DMS153 treated with DMSO at 0.1 percent for 48 hours (cell line): ENCODE data around the gene WDR82.

Experiments used
- DNase-seq: peaks from one replicate; lab custom pipeline; 2025; ENCODE audit not compliant: unreplicated experiment; lab: John Stamatoyannopoulos, UW

The WDR82 gene

DNA sequence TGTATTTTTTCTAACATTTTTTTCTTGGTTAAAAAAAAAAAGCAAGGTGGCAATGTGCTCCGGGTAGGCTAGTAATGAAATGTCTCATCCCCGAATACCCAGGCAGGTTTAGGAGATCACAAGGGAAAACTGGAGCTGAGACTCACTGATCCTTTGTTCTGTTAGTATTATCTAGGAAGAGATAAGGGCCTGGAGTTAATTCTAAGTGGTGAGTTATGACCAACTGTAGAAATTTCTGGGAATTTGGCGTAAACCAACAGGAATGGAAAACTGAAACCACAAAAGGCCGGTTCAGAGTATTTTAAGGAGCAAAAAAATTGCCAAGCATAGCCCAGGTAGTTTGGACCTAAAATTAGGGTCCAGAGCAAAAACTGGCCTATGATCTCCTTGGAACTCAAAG, 20.5 kb downstream of the WDR82 start:
- no peak for DNase-seq

- no peak for DNase-seq
Measured at GRCh38 chr3:52256622-52257021, 21.8 kb downstream of the WDR82 start.

- DNase-seq: no peak
Measured at GRCh38 chr3:52256159-52256558, 22.3 kb downstream of the WDR82 start.

DNA sequence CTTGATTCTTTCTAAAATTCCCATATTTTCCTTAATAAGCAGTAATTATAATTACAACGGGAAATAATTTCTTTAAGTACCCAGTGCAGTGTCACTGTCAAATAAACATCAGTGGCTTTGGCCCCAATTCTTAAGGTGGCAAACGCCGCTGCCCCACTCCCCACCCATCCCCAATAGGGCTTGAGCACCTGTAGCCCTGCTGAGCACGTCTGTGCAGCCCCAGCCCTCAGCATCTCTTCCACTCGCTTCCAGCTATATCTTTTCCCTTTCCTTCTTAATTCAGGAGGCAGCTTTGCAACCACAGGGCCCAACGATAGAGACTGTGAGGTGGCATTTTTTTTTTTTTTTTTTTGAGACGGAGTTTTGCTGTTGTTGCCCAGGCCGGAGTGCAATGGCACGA, 23.8 kb downstream of the WDR82 start:
- no peak for DNase-seq

DNA sequence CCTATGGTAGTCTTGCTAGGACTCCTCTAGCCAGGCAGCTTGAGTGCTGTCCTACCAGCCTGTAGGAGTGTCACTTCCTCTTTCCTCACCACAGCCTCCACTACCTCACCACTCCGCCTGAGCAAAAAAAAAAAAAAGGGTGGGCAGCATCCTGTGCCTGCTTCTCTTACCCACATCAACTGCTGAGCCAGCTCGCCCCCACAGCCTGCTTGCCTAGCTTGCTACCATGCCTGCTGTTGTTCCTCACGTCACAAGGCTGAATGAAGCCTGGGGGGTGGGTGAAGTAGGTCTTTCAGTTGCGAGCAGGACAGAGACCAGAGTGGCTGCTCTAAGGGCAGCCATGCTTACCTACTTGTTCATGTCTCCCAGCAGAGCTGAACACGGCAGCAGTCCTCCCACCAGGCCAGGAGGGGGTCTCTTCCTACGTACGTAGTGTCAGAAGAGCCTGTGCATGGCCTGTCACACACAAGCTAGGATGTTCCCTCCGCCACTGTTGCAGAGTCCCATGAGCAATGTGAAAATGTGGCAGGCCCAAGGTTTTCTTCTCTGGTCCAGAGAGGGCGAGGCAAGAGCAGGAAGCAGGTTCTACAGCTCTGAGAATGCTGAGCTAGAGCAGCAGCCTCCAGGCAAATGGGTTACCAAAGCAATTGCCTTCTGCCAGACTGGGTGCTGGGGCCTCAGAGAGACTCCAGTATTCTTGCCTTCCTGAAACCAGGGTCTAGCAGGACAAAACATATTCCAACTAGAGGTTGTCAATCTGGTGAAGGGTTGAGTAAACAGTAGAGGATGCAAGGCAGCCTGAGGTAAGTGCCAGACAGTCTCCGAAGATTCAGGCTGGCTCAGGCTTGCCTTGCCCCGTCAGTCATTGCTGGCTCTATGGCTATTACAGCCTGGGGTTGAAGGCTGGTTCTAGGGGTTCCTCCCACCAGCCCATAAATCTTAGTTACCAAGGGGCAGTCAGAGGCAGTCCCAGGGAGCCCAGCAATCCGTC, 24.8 kb downstream of the WDR82 start:
- DNase-seq: no peak

DNA sequence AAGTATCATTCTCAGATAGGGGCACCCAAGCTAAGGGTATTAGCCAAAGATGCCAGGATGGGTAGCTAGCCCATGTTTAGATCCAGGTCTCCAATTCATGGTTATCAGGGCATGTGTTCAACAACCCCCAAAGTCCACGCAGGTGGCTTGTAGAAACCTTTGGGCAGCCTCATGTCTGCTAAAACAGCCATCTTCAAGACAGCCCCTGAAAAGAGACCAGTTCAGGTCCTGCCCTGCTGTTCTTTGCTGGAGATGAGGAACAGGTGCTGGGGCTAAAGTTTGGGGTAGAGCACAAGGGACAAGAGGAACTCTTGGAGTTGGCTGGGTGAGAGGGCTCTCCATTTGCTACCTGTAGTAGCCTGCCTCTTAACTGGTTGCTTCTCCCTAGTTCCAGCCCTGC, 28.3 kb downstream of the WDR82 start:
- DNase-seq: no peak

DNA sequence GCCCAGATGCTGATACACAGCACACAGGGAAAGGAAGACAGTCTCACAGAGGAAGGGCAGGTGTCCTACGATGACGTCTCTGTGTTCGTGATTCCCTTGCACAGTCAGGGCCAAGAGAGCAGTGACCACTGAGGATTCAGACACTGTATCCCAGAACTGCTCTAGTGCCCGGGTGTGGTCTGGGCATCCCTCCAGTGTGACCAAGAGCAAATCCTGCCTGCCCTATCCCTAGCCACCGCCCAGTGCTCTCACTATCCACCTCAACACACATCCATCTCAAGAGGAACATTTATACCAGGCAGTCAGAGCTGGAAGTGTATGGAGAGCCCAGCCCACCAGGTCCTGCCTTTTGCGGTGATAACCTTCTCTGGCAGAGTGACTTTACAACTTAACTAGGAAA, 28.8 kb downstream of the WDR82 start:
- no peak for DNase-seq

GRCh38 chr3:52248816-52249547, 29.5 kb downstream of the WDR82 start:
- no peak for DNase-seq

DNA sequence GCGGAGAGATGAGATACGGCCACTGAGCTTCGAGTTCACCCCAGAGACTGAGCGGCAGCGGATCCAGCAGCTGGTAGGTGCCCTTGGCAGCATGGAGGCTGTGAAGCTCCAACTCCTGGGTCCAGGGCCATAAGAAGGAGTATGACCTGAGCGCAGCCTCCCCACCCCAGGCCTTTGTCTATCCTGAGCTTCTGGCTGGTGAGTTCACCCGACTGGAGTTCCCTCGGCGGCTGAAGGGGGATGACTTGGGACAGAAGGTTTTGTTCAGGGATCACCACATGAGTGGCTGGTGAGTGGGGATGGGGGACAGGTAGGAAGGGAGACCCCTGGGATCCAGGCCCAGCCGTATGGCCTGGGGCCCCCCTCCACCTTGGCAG, 30.3 kb downstream of the WDR82 start:
- DNase-seq: no peak

- DNase-seq: no peak
Measured at GRCh38 chr3:52247409-52248164, 30.9 kb downstream of the WDR82 start.

GRCh38 chr3:52246728-52247408, 31.6 kb downstream of the WDR82 start:
- no peak for DNase-seq

DNA sequence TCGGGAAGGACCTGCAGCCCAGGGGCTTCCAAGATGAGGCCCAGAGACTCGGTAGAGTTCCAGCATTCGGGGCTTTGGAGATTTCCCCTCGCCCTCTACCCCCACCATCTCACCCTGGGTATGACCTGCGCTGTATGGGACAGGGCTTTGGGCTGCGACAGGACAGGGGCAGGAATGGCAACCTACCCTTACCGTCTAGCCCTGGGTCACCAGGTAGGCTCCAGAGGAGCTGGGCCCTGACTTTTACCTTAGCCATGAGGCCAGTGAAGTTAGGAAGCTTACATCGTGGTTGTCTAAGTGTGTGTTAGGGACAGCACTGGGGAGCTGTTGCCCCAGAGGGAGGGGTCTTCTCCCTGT, 32.2 kb downstream of the WDR82 start:
- no peak for DNase-seq

DNA sequence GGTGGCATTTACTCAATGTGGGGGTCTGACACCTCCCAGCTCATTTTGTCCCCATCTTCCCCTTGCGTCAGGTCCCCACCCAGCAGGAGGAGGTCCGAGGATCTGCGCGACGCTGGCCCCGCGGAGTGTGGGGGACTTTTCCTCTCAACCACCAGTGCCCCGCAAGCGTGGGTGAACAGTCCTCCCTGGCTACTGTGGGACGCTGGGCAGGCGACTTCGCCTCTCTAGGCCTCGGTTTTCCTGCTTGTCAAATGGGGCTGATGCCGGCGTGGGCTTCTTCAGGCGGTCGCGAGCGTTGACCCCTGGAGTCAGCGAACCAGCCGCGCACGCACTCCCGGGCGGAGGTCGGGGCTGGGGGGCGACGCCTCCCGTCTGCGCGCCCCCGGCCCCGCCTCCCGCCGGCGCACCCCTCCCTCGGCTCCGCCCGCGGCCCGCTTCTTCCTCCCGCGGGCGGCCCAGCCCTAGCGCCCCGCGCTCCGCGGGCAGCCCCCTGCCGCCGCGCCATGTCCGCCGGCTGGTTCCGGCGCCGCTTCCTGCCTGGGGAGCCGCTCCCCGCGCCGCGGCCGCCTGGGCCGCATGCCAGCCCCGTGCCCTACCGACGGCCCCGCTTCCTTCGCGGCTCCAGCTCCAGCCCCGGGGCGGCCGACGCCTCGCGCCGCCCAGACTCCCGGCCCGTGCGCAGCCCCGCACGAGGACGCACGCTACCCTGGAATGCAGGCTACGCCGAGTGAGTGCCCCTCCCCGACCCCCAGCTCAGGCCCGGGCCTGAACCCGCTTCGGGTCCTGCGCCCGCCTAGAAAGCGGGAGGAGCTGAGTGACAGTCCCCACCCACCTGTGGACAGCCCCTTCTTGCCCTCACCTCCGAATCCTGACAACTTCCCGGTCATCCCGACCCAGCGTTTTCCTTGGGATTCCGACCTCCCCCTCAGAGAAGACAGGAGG, 32.9 kb downstream of the WDR82 start, which contains the start of gene PPM1M:
TSS of gene PPM1M (plus strand) at position 438 of the 942 bp plus-strand sequence. CDS start at position 504, 66 bp downstream.
- DNase-seq: no peak

- no peak for DNase-seq
Measured at GRCh38 chr3:52243791-52244628, 34.4 kb downstream of the WDR82 start.

- no peak for DNase-seq
Measured at GRCh38 chr3:52242039-52242438, 36.4 kb downstream of the WDR82 start.

GRCh38 chr3:52240886-52241370, 37.5 kb downstream of the WDR82 start:
- no peak for DNase-seq

GRCh38 chr3:52240059-52240885, 38.2 kb downstream of the WDR82 start:
- DNase-seq: no peak
